Neural cell (in vitro differentiated cells): Measurements from ENCODE around the gene CDC20.

ENCODE experiments used
- CTCF ChIP-seq: fragments of 450-650 bp; IDR thresholded peaks from 2 replicates; pipeline ENCODE4 v1.5.1; 2014; ENCODE audit warnings: antibody characterized with exemption, mild to moderate bottlenecking, moderate library complexity; ENCODE audit not compliant: poor library complexity, severe bottlenecking
- EP300 ChIP-seq: fragments of 450-650 bp; conservative IDR thresholded peaks from 2 replicates; pipeline ENCODE4 v1.6.1; 2014; ENCODE audit warnings: antibody characterized with exemption, mild to moderate bottlenecking, moderate library complexity; ENCODE audit not compliant: poor library complexity, severe bottlenecking
- EZH2 ChIP-seq: fragments of 200-600, 300-800 bp; shearing (Covaris generic), sonication (generic); IDR thresholded peaks from 2 replicates; pipeline ENCODE4 v1.6.1; 2014; ENCODE audit warnings: antibody characterized with exemption, low read length, borderline replicate concordance, mild to moderate bottlenecking; ENCODE audit not compliant: insufficient read depth, poor library complexity, severe bottlenecking
- MXI1 ChIP-seq: fragments of 450-650 bp; conservative IDR thresholded peaks from 2 replicates; pipeline ENCODE4 v1.6.1; 2014; ENCODE audit warnings: antibody characterized with exemption, mild to moderate bottlenecking; ENCODE audit not compliant: poor library complexity, severe bottlenecking
- POLR2AphosphoS5 ChIP-seq: IDR thresholded peaks from 2 replicates; pipeline ENCODE4 v1.6.1; 2012
- SMC3 ChIP-seq: fragments of 450-650 bp; conservative IDR thresholded peaks from 2 replicates; pipeline ENCODE4 v1.6.1; 2014; ENCODE audit warnings: antibody characterized with exemption, mild to moderate bottlenecking, moderate library complexity; ENCODE audit not compliant: poor library complexity
- TAF1 ChIP-seq: IDR thresholded peaks from 2 replicates; pipeline ENCODE4 v1.6.1; 2012; ENCODE audit warnings: low read depth

DNA sequence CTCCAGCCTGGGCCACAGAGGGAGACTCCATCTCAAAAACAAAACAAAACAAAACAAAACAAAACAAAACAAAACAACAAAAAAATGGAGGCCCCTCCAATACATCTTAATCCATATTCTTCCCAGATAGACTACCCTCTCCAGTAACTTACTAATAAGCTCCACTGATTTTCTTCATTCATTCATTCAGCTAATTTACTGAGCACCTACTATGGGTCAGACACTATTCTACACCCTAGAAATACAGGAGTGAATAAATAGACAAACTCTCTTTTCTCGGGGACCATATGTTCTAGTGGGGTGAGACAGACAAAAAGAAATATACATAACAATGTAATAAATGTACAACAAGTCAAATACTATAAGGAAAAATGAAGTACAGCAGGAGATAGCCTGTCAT, 7.8 kb upstream of the CDC20 start:
- TF ChIP-seq CTCF (no peak), EZH2 (no peak), POLR2AphosphoS5 (no peak), MXI1 (no peak), EP300 (no peak), TAF1 (no peak), SMC3 (no peak)
